CD14-positive monocyte (primary cell): ENCODE measurements around the gene ZNF292. TPM values are rescaled to one million over a fixed set of nuclear protein-coding genes. Genes with fewer than 3 reads are reported as not detected.

Experiments
- DNase-seq, 3 donors: peaks; one replicate each; pipeline ENCODE4 v3.0.0-alpha.2; 2011 to 2022
- H2AFZ ChIP-seq: 2 replicates; pipeline ENCODE4 v1.6.0; 2012; ENCODE audit warnings: mild to moderate bottlenecking, low read depth, low read length, inconsistent platforms; ENCODE audit not compliant: insufficient read depth, poor library complexity, severe bottlenecking
- H3K27ac ChIP-seq, 2 donors: 1 replicate in 1 of 2; 2 replicates in 1 of 2; pipeline ENCODE4 v1.5.1; 2012 to 2013; ENCODE audit warnings: low read length in 2 of 2, control low read depth in 1 of 2, inconsistent platforms in 1 of 2, low read depth in 1 of 2, mild to moderate bottlenecking in 1 of 2
- H3K27me3 ChIP-seq, 2 donors: one replicate each; pipeline versions ENCODE4 v1.6.0 to v1.6.1; 2011 to 2013; ENCODE audit warnings: low read length in 2 of 2; ENCODE audit not compliant: control insufficient read depth in 2 of 2, insufficient read depth in 2 of 2
- H3K36me3 ChIP-seq, 2 donors: replicated peaks in 1 of 2; 1 replicate in 1 of 2; 2 replicates in 1 of 2; pipeline versions ENCODE4 v1.5.1 to v1.6.1; 2012 to 2013; ENCODE audit warnings: low read length in 2 of 2, control low read depth in 1 of 2, inconsistent platforms in 1 of 2, mild to moderate bottlenecking in 1 of 2; ENCODE audit not compliant: insufficient read depth in 2 of 2, control insufficient read depth in 1 of 2
- H3K4me1 ChIP-seq, 2 donors: 1 replicate in 1 of 2; 2 replicates in 1 of 2; pipeline versions ENCODE4 v1.5.1 to v1.6.1; 2012 to 2013; ENCODE audit warnings: low read length in 2 of 2, control low read depth in 1 of 2, inconsistent platforms in 1 of 2, mild to moderate bottlenecking in 1 of 2, moderate library complexity in 1 of 2; ENCODE audit not compliant: insufficient read depth in 2 of 2, control insufficient read depth in 1 of 2
- H3K4me2 ChIP-seq: replicated peaks from 2 replicates; pipeline ENCODE3; 2012; ENCODE audit warnings: low read length, moderate library complexity, mild to moderate bottlenecking; ENCODE audit not compliant: poor library complexity, severe bottlenecking; ENCODE audit errors: extremely low read depth
- H3K4me3 ChIP-seq, 3 experiments: fragments of 200-600 bp in 1 of 3; sonication (generic) in 1 of 3; replicated peaks in 1 of 3; 1 replicate in 2 of 3; 2 replicates in 1 of 3; pipeline ENCODE4 v1.5.1; 2011 to 2013; ENCODE audit warnings: low read length in 3 of 3, mild to moderate bottlenecking in 3 of 3, control low read depth in 2 of 3, low read depth in 2 of 3, inconsistent platforms in 1 of 3, moderate library complexity in 1 of 3
- H3K79me2 ChIP-seq: 2 replicates; pipeline ENCODE4 v1.6.0; 2012; ENCODE audit warnings: mild to moderate bottlenecking, control low read depth, inconsistent platforms, low read length, moderate library complexity; ENCODE audit not compliant: insufficient read depth
- H3K9ac ChIP-seq: 2 replicates; pipeline ENCODE4 v1.6.0; 2017; ENCODE audit warnings: low read length, mild to moderate bottlenecking; ENCODE audit not compliant: insufficient read depth, poor library complexity, severe bottlenecking
- H3K9me3 ChIP-seq, 2 donors: replicated peaks in 1 of 2; 1 replicate in 1 of 2; 2 replicates in 1 of 2; pipeline versions ENCODE4 v1.5.1 to v1.6.1; 2012 to 2013; ENCODE audit warnings: low read length in 2 of 2, control low read depth in 1 of 2; ENCODE audit not compliant: control insufficient read depth in 1 of 2, insufficient read depth in 1 of 2
- H4K20me1 ChIP-seq: 2 replicates; pipeline ENCODE4 v1.6.0; 2012; ENCODE audit warnings: mild to moderate bottlenecking, low read length, control low read depth, moderate library complexity; ENCODE audit not compliant: insufficient read depth
- H3K27ac Mint-ChIP-seq, 7 donors: one replicate each; pipeline ENCODE4 v1.8.0; 2020; ENCODE audit warnings: mild to moderate bottlenecking in 7 of 7, mixed read lengths in 7 of 7, moderate library complexity in 6 of 7, inconsistent platforms in 2 of 7
- H3K27me3 Mint-ChIP-seq, 3 donors: one replicate each; pipeline ENCODE4 v1.8.0; 2021 to 2022; ENCODE audit warnings: low read depth in 3 of 3, mild to moderate bottlenecking in 3 of 3, mixed read lengths in 3 of 3, moderate library complexity in 3 of 3, inconsistent platforms in 1 of 3
- H3K36me3 Mint-ChIP-seq, 2 donors: one replicate each; pipeline ENCODE4 v1.8.0; 2020; ENCODE audit warnings: mixed read lengths in 2 of 2, inconsistent platforms in 1 of 2, mild to moderate bottlenecking in 1 of 2
- H3K4me1 Mint-ChIP-seq: one replicate; pipeline ENCODE4 v1.8.0; 2020; ENCODE audit warnings: mild to moderate bottlenecking, mixed read lengths
- H3K4me3 Mint-ChIP-seq, 2 donors: one replicate each; pipeline ENCODE4 v1.8.0; 2020; ENCODE audit warnings: mild to moderate bottlenecking in 2 of 2, mixed read lengths in 2 of 2, moderate library complexity in 1 of 2
- H3K9me3 Mint-ChIP-seq, 7 donors: one replicate each; pipeline ENCODE4 v1.8.0; 2020 to 2022; ENCODE audit warnings: mixed read lengths in 7 of 7, mild to moderate bottlenecking in 6 of 7, moderate library complexity in 6 of 7, inconsistent platforms in 2 of 7
- WGBS: methylation state at CpG from one replicate; pipeline ENCODE4 v1.1.5; 2013; ENCODE audit warnings: missing lambda C conversion rate; ENCODE audit not compliant: insufficient coverage; 5-methylcytosine and 5-hydroxymethylcytosine counted together
- intact Hi-C, 2 donors: fragments of 100-400 bp; cut with micrococcal nuclease; formaldehyde crosslinking; loops; one replicate each; pipeline versions ENCODE4 v1.15.0 to v1.15.1; 2023
- polyA plus RNA-seq, 3 donors: library from polyadenylated mRNA; depleted of rRNA in 1 of 3; unstranded in 2 of 3; stranded (reverse) in 1 of 3; fragments of 300-500 nt in 2 of 3; fragments of >200 nt in 1 of 3; fragmentation: Illumina TruSeq in 2 of 3; gene quantifications; 1 replicate in 2 of 3; 2 replicates in 1 of 3; pipeline ENCODE4 v1.2.3, GENCODE V29; 2012 to 2021
- TF ChIP-seq, protein P1 (sequence below): fragments of 200-600 bp; IDR thresholded peaks from one replicate; pipeline ENCODE4 v1.8.0; 2022; ENCODE audit warnings: antibody characterized with exemption, mild to moderate bottlenecking

ZNF292 gene
- polyA plus RNA-seq, 3 donors: 4.8 to 7.7 (median 7.6) TPM

DNA sequence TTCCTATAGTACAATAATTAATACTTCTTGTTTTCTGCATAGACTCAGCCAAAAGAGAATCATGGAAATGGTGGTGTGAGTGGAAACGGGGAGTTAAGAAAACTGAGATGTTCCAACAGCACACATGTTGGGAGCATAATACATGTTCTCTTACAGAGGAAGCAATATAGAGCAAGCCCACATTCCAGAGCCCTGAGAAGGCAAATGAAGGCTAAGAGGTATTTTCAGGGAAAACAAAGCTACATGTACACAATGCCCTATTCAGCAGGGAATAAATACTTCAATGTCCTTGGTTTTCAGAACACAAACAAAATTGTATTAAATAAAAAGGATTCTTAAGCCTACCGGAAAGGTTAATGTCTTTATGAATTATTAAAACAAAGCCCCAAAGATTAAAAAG lies 131.9 kb downstream of the ZNF292 start:
- Mint-ChIP-seq H3K4me3 (no peak overlapping the region), H3K27me3 (peaks cover 0 to 5% (median 0%) of the 10 kb centered on the region in 3 donors), H3K36me3 (no peaks in the 10 kb centered on the region), H3K9me3 (peaks cover 0 to 3% (median 0%) of the 10 kb centered on the region in 7 donors), H3K27ac (no peak overlapping the region), H3K4me1 (peaks cover 8% of the 10 kb centered on the region)
- H3K4me2 ChIP-seq: no peak overlapping the region
- no peak overlapping the region for H3K4me3 ChIP-seq
- H3K4me1 ChIP-seq: peaks cover 0 to 3% of the 10 kb centered on the region in 2 donors
- DNase-seq: no peak
- no CpG with 5 or more reads among the region's 2 CpGs for WGBS
- H3K36me3 ChIP-seq: no peaks in the 10 kb centered on the region
- no peaks in the 10 kb centered on the region for H3K9me3 ChIP-seq
- intact Hi-C loops: no loop called here
- H3K79me2 ChIP-seq: no peaks in the 10 kb centered on the region
- H3K27ac ChIP-seq: no peak overlapping the region
- H2AFZ ChIP-seq: no peak overlapping the region
- H3K27me3 ChIP-seq: no peaks in the 10 kb centered on the region
- no peak overlapping the region for H3K9ac ChIP-seq
- H4K20me1 ChIP-seq: no peaks in the 10 kb centered on the region
- TF ChIP-seq, protein P1, sequence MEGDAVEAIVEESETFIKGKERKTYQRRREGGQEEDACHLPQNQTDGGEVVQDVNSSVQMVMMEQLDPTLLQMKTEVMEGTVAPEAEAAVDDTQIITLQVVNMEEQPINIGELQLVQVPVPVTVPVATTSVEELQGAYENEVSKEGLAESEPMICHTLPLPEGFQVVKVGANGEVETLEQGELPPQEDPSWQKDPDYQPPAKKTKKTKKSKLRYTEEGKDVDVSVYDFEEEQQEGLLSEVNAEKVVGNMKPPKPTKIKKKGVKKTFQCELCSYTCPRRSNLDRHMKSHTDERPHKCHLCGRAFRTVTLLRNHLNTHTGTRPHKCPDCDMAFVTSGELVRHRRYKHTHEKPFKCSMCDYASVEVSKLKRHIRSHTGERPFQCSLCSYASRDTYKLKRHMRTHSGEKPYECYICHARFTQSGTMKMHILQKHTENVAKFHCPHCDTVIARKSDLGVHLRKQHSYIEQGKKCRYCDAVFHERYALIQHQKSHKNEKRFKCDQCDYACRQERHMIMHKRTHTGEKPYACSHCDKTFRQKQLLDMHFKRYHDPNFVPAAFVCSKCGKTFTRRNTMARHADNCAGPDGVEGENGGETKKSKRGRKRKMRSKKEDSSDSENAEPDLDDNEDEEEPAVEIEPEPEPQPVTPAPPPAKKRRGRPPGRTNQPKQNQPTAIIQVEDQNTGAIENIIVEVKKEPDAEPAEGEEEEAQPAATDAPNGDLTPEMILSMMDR: no peak

DNA sequence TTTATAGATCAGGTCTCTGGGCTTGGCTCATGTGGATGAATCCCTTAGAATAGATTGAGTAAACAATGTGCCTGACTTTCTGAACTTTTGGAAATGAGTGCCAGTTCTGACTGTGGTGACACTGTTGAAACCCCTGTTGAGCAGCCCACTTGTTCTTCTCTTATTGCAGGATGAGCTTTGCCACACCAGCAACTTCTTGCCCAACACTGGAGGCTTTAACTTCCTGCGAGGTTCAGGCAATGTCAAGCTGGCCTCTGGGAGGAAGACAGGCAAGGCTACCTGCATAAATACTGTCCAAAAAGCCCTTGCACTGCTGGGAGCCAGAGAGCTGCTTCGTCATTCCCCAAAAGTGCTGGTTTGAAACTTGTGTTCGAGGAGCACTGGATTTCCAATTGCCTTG lies 134.2 kb downstream of the ZNF292 start:
- H3K36me3 Mint-ChIP-seq: no peaks in the 10 kb centered on the region
- no peak overlapping the region for H3K27ac ChIP-seq
- intact Hi-C loops: no loop called here
- no peaks in the 10 kb centered on the region for H3K27me3 ChIP-seq
- no peaks in the 10 kb centered on the region for H3K79me2 ChIP-seq
- H3K9me3 ChIP-seq: no peaks in the 10 kb centered on the region
- no peak overlapping the region for H3K4me3 ChIP-seq
- H3K4me1 Mint-ChIP-seq: peaks cover 8% of the 10 kb centered on the region
- no peaks in the 10 kb centered on the region for H4K20me1 ChIP-seq
- H3K27ac Mint-ChIP-seq: no peak overlapping the region
- H3K36me3 ChIP-seq: no peaks in the 10 kb centered on the region
- peaks cover 0 to 3% (median 0%) of the 10 kb centered on the region in 7 donors for H3K9me3 Mint-ChIP-seq
- H3K9ac ChIP-seq: no peak overlapping the region
- H3K4me3 Mint-ChIP-seq: no peak overlapping the region
- no peak overlapping the region for H3K4me2 ChIP-seq
- H2AFZ ChIP-seq: no peak overlapping the region
- 51% methylated on average over 3 of the region's 3 CpGs for WGBS
- peaks cover 0 to 3% of the 10 kb centered on the region in 2 donors for H3K4me1 ChIP-seq
- TF ChIP-seq, protein P1: no peak
- DNase-seq: no peak
- no peaks in the 10 kb centered on the region for H3K27me3 Mint-ChIP-seq
